D721Med (cell line): ENCODE results near the gene NPW.

Experiments
- DNase-seq: peaks from one replicate; pipeline ENCODE4 v3.0.0; 2011; ENCODE audit warnings: low spot score; ENCODE audit not compliant: insufficient read length
- FAIRE-seq: peaks from 2 replicates; lab custom pipeline; 2011; peaks lifted over from hg19 to GRCh38; lab: Jason Lieb, UNC
- TF ChIP-seq, protein P1 (sequence below): IDR thresholded peaks from 2 replicates; pipeline ENCODE4 v1.5.1; 2012; ENCODE audit warnings: mild to moderate bottlenecking, control low read depth; ENCODE audit not compliant: insufficient read depth; ENCODE audit errors: missing control alignments

Gene NPW

GRCh38 chr16:1998852-1999801 lies 20.5 kb upstream of the NPW start:
- DNase-seq (no peak), FAIRE-seq (no peak)
- TF ChIP-seq, protein P1, sequence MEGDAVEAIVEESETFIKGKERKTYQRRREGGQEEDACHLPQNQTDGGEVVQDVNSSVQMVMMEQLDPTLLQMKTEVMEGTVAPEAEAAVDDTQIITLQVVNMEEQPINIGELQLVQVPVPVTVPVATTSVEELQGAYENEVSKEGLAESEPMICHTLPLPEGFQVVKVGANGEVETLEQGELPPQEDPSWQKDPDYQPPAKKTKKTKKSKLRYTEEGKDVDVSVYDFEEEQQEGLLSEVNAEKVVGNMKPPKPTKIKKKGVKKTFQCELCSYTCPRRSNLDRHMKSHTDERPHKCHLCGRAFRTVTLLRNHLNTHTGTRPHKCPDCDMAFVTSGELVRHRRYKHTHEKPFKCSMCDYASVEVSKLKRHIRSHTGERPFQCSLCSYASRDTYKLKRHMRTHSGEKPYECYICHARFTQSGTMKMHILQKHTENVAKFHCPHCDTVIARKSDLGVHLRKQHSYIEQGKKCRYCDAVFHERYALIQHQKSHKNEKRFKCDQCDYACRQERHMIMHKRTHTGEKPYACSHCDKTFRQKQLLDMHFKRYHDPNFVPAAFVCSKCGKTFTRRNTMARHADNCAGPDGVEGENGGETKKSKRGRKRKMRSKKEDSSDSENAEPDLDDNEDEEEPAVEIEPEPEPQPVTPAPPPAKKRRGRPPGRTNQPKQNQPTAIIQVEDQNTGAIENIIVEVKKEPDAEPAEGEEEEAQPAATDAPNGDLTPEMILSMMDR = no peak

DNA sequence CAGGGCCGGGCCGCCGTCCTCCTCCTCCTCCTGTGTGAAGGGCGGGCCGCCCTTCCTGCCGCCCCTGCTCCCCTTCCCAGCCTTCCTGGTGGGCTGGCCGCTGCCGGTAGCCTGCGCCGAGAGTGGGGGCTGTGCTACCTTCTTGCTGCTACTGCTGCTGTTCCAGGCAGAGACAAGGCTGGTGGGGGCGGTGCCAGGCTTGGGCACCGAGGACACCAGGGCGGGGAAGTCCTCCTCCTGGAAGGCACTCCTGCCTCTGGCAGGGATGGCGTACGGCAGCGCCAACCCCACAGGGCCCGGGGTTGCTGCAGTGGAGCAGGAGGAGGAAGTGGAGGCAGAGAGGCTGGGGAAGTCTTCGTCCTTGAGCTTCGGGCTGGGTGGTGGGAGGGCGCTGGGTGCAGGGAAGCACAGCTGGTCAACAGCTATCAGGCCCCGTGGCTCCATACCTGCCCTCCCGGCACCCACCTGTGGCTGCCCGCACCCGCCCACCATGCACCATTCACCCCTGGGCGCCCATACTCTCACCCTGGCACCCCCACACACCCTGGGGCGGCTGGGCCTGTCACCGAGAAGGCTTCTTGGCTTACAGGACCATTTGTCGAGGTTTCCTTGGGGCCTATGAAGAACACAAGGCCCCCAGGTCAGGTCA lies 19.6 kb upstream of the NPW start:
- TF ChIP-seq, protein P1 = no peak
- FAIRE-seq (no peak), DNase-seq (no peak)

DNA sequence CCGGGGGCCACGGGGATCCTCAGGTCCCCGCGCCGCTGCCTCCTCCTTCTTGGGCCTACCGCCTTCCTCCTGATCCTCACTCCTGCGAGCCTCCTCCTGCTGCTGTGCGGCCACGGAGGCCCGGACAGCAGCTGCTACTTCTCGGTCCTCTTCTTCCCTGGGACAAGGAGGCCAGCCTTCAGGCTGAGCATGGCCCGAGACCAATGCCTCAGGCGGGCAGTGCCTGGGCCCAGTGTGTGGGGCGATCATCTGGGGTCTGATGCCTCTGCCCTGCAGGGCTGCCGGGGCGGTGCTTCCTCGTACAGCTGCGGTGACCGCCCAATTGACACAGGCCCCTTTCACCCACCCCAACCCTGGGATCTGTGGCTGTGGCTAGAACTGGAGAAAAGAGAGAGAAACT lies 18.6 kb upstream of the NPW start:
- DNase-seq = no peak

GRCh38 chr16:2001456-2002355 lies 17.9 kb upstream of the NPW start:
- FAIRE-seq = no peak
- DNase-seq = no peak
- TF ChIP-seq, protein P1 = no peak

More for the DNA sequence above, 18.6 kb upstream of the NPW start:
- TF ChIP-seq, protein P1 = no peak
- no peak for FAIRE-seq

DNA sequence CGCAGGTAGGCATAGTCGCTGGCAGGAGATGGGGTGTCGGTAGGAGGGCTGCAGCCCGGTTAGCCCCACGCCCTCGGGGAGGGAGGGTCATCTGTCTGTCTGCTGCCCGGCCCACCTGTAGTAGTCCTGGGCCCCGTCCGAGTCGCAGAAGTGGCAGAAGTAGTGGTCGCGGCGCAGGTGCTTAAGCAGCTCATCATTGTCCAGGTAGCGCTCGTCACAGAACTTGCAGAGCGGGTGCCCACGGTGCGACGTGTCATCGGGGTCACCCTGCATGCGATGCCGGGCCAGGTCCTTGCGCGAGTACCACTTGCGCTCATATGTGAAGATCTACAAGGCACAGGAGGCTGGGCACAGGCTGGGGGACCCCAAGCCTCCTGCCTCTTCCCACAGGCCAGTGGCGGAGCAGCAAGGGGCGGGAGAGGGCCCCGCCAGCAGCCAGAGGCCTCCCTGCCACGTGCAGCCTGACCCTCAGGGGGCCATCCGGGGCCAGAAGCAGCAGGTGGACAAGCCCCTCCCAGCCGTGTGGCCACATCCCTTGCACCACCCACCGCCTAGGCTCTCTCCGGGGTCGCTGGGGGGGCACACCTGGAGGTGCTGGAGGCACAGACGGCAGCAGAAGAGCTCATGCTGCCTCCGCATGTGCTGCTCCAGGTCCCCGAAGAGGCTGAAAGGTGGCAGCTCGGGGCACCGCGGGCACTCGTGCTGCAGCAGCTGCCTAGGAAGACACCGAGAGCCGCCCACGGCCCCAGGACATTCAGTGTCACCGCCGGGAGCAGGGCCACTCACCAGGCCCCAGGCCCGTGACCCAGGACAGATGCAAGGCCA lies 17.0 kb upstream of the NPW start:
- no peak for DNase-seq
- no peak for FAIRE-seq
- TF ChIP-seq, protein P1 = no peak

GRCh38 chr16:2003231-2003826 lies 16.3 kb upstream of the NPW start:
- FAIRE-seq (no peak), DNase-seq (no peak)
- TF ChIP-seq, protein P1 = no peak
